Fibroblast of lung (primary cell): ENCODE results near the gene ARHGAP21. TPM values are rescaled to one million over a fixed set of nuclear protein-coding genes. Genes with fewer than 3 reads are reported as not detected.

ENCODE experiments used
- DNase-seq, 2 donors: peaks; one replicate each; pipeline versions ENCODE4 v3.0.0 to v3.0.0-alpha.2; 2010; ENCODE audit warnings: low read depth in 2 of 2
- H2AFZ ChIP-seq: 2 replicates; pipeline ENCODE4 v1.5.1; 2012; ENCODE audit warnings: low read length, control low read depth, inconsistent platforms
- H3K27ac ChIP-seq: 2 replicates; pipeline ENCODE4 v1.5.1; 2011; ENCODE audit warnings: low read length, control low read depth; ENCODE audit not compliant: insufficient read depth
- H3K27me3 ChIP-seq: 2 replicates; pipeline ENCODE4 v1.5.1; 2011; ENCODE audit warnings: mild to moderate bottlenecking, low read length; ENCODE audit not compliant: control insufficient read depth, insufficient read depth
- H3K36me3 ChIP-seq: 2 replicates; pipeline ENCODE4 v1.5.1; 2011; ENCODE audit warnings: low read length; ENCODE audit not compliant: control insufficient read depth, insufficient read depth
- H3K4me1 ChIP-seq: 2 replicates; pipeline ENCODE4 v1.5.1; 2011; ENCODE audit warnings: low read length; ENCODE audit not compliant: control insufficient read depth, insufficient read depth; ENCODE audit errors: extremely low read depth
- H3K4me2 ChIP-seq: 2 replicates; pipeline ENCODE4 v1.5.1; 2011; ENCODE audit warnings: low read length, control low read depth; ENCODE audit not compliant: insufficient read depth; ENCODE audit errors: extremely low read depth
- H3K4me3 ChIP-seq, 4 experiments: fragments of 200-600 bp in 1 of 4; sonication (generic) in 1 of 4; replicated peaks in 1 of 4; 2 replicates each; pipeline ENCODE4 v1.5.1; 2011 to 2016; ENCODE audit warnings: low read length in 4 of 4, low read depth in 3 of 4, mild to moderate bottlenecking in 3 of 4, control low read depth in 2 of 4, inconsistent platforms in 1 of 4, mixed read lengths in 1 of 4; ENCODE audit not compliant: insufficient read depth in 1 of 4; ENCODE audit errors: control extremely low read depth in 1 of 4
- H3K79me2 ChIP-seq: 2 replicates; pipeline ENCODE4 v1.5.1; 2012; ENCODE audit warnings: mild to moderate bottlenecking, low read length, inconsistent platforms; ENCODE audit not compliant: control insufficient read depth, insufficient read depth
- H3K9ac ChIP-seq: 2 replicates; pipeline ENCODE4 v1.5.1; 2011; ENCODE audit warnings: mild to moderate bottlenecking, low read length, control low read depth; ENCODE audit not compliant: insufficient read depth
- H3K9me3 ChIP-seq: 2 replicates; pipeline ENCODE4 v1.5.1; 2012; ENCODE audit warnings: low read depth, low read length; ENCODE audit not compliant: control insufficient read depth, insufficient read depth
- H4K20me1 ChIP-seq: 2 replicates; pipeline ENCODE4 v1.5.1; 2011; ENCODE audit warnings: low read length; ENCODE audit not compliant: control insufficient read depth, insufficient read depth; ENCODE audit errors: extremely low read depth
- EZH2 ChIP-seq: IDR thresholded peaks from 2 replicates; pipeline ENCODE4 v1.5.1; 2012; ENCODE audit warnings: low read length, control low read depth, mild to moderate bottlenecking; ENCODE audit errors: missing control alignments
- polyA plus RNA-seq, 2 donors: library from polyadenylated mRNA; depleted of rRNA in 1 of 2; stranded (reverse) in 1 of 2; unstranded in 1 of 2; fragments of >200 nt; gene quantifications; 2 replicates each; pipeline ENCODE4 v1.2.1, GENCODE V29; 2011 to 2012; ENCODE audit warnings: missing spikeins in 1 of 2
- total RNA-seq: library from RNA; depleted of rRNA; stranded (reverse); fragments of >200 nt; gene quantifications from 2 replicates; pipeline ENCODE4 v1.2.1, GENCODE V29; 2014
- TF ChIP-seq, protein P1 (sequence below), 2 donors: IDR thresholded peaks in 1 of 2; conservative IDR thresholded peaks in 1 of 2; 1 replicate in 1 of 2; 2 replicates in 1 of 2; pipeline ENCODE4 v1.5.1; 2011 to 2012; ENCODE audit warnings: low read length in 2 of 2, control low read depth in 1 of 2, inconsistent platforms in 1 of 2, low read depth in 1 of 2, mild to moderate bottlenecking in 1 of 2

Gene ARHGAP21
- total and polyA plus RNA-seq, 2 donors (not counting 1 experiment from before 2014, with no cell fraction given) = 105 to 173 TPM

- Histone ChIP-seq H3K27ac (no peak overlapping the region), H3K79me2 (no peaks in the 10 kb centered on the region), H2AFZ (no peak overlapping the region), H3K27me3 (no peaks in the 10 kb centered on the region), H3K4me3 (no peak overlapping the region), H3K4me2 (no peak overlapping the region), H3K9me3 (no peaks in the 10 kb centered on the region), H4K20me1 (no peaks in the 10 kb centered on the region), H3K4me1 (no peaks in the 10 kb centered on the region), H3K36me3 (no peaks in the 10 kb centered on the region), H3K9ac (no peak overlapping the region)
- DNase-seq = peak in 1 of 2 donors; percentile 28
- TF ChIP-seq EZH2 = no peak
- TF ChIP-seq, protein P1, sequence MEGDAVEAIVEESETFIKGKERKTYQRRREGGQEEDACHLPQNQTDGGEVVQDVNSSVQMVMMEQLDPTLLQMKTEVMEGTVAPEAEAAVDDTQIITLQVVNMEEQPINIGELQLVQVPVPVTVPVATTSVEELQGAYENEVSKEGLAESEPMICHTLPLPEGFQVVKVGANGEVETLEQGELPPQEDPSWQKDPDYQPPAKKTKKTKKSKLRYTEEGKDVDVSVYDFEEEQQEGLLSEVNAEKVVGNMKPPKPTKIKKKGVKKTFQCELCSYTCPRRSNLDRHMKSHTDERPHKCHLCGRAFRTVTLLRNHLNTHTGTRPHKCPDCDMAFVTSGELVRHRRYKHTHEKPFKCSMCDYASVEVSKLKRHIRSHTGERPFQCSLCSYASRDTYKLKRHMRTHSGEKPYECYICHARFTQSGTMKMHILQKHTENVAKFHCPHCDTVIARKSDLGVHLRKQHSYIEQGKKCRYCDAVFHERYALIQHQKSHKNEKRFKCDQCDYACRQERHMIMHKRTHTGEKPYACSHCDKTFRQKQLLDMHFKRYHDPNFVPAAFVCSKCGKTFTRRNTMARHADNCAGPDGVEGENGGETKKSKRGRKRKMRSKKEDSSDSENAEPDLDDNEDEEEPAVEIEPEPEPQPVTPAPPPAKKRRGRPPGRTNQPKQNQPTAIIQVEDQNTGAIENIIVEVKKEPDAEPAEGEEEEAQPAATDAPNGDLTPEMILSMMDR (conservative IDR thresholded peaks at IDR 0.05 in 1 of 2, IDR thresholded peaks at IDR 0.05 in 1 of 2; ENCODE audit: low read depth in 1 of 2, low read length in 2 of 2) = no peak
These were observed 13.3 kb upstream of the ARHGAP21 start for GRCh38 chr10:24737001-24737400.

- Histone ChIP-seq H3K4me1 (no peaks in the 10 kb centered on the region), H3K4me3 (no peak overlapping the region), H3K27ac (no peak overlapping the region), H3K4me2 (no peak overlapping the region), H4K20me1 (no peaks in the 10 kb centered on the region), H3K27me3 (no peaks in the 10 kb centered on the region), H3K79me2 (no peaks in the 10 kb centered on the region), H3K9me3 (no peaks in the 10 kb centered on the region), H2AFZ (no peak overlapping the region), H3K9ac (no peak overlapping the region), H3K36me3 (no peaks in the 10 kb centered on the region)
- TF ChIP-seq EZH2 = no peak
- TF ChIP-seq, protein P1 (conservative IDR thresholded peaks at IDR 0.05 in 1 of 2, IDR thresholded peaks at IDR 0.05 in 1 of 2; ENCODE audit: low read depth in 1 of 2, low read length in 2 of 2) = no peak
- DNase-seq = no peak
These were observed 8.3 kb upstream of the ARHGAP21 start for GRCh38 chr10:24731942-24732341.

DNA sequence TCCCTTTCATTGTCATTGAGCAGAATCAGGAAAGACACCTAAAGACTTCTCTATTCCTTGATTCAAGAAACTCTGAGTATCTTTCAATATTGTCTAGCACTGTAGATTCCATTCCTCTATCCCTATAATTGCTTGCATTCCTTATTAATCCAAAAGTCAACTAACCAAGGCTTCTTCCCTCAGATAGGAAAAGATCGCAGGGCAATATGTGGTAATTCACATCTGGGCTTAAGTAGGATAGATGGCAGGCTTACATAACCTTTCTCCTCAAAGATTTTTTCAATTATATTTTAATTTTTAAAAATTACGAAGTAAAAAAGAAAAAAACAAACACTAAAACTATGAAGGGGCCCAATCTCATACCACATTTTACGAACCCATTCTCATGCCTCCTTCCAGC lies 7.1 kb upstream of the ARHGAP21 start:
- no peaks in the 10 kb centered on the region for H3K9me3 ChIP-seq
- no peak overlapping the region for H3K27ac ChIP-seq
- TF ChIP-seq, protein P1 (conservative IDR thresholded peaks at IDR 0.05 in 1 of 2, IDR thresholded peaks at IDR 0.05 in 1 of 2; ENCODE audit: low read depth in 1 of 2, low read length in 2 of 2) = no peak
- no peak for TF ChIP-seq EZH2
- H3K79me2 ChIP-seq = no peaks in the 10 kb centered on the region
- H3K4me2 ChIP-seq = no peak overlapping the region
- no peak overlapping the region for H3K4me3 ChIP-seq
- no peak overlapping the region for H3K9ac ChIP-seq
- H3K36me3 ChIP-seq = no peaks in the 10 kb centered on the region
- H4K20me1 ChIP-seq = no peaks in the 10 kb centered on the region
- H3K4me1 ChIP-seq = no peaks in the 10 kb centered on the region
- H2AFZ ChIP-seq = no peak overlapping the region
- DNase-seq = no peak
- no peaks in the 10 kb centered on the region for H3K27me3 ChIP-seq
